NB4 (cell line): ENCODE data around the gene FIBCD1.

Experiments used
- POLR2A ChIP-seq: IDR thresholded peaks from 2 replicates; pipeline ENCODE4 v1.6.1; 2011; ENCODE audit warnings: mild to moderate bottlenecking; ENCODE audit not compliant: insufficient read length; ENCODE audit errors: extremely low read depth
- TF ChIP-seq, protein P1 (sequence below): IDR thresholded peaks from one replicate; pipeline ENCODE4 v1.5.1; 2012; ENCODE audit warnings: low read depth, low read length

GRCh38 chr9:130949188-130950038 is 10.4 kb upstream of the FIBCD1 start:
- TF ChIP-seq POLR2A, result no peak
- TF ChIP-seq, protein P1, sequence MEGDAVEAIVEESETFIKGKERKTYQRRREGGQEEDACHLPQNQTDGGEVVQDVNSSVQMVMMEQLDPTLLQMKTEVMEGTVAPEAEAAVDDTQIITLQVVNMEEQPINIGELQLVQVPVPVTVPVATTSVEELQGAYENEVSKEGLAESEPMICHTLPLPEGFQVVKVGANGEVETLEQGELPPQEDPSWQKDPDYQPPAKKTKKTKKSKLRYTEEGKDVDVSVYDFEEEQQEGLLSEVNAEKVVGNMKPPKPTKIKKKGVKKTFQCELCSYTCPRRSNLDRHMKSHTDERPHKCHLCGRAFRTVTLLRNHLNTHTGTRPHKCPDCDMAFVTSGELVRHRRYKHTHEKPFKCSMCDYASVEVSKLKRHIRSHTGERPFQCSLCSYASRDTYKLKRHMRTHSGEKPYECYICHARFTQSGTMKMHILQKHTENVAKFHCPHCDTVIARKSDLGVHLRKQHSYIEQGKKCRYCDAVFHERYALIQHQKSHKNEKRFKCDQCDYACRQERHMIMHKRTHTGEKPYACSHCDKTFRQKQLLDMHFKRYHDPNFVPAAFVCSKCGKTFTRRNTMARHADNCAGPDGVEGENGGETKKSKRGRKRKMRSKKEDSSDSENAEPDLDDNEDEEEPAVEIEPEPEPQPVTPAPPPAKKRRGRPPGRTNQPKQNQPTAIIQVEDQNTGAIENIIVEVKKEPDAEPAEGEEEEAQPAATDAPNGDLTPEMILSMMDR, result no peak
